ENCODE measurements around the gene TNFRSF12A.

TNFRSF12A gene, protein sequence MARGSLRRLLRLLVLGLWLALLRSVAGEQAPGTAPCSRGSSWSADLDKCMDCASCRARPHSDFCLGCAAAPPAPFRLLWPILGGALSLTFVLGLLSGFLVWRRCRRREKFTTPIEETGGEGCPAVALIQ

DNA sequence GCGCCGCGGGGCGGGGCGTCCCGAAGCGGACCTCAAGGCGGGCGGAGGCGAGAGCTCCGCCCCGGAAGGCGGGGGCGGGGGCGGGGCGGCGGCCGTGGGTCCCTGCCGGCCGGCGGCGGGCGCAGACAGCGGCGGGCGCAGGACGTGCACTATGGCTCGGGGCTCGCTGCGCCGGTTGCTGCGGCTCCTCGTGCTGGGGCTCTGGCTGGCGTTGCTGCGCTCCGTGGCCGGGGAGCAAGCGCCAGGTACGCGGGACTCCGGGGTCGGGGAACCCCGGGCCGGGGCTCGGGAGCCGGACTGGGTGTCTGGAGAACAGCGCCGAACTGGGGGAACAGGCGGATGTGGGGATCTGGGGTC is at the start of gene TNFRSF12A:
Gene TNFRSF12A, plus strand, starts transcription at position 122 of the 357 bp plus-strand sequence. Its CDS starts 30 bp downstream, at position 152.
- peak; percentile 83 for DNase-seq (ENCODE audit: low spot score)

- DNase-seq (ENCODE audit: low spot score), result no peak
Measured at GRCh38 chr16:2970563-2970962, 49.6 kb upstream of the TNFRSF12A start.

GRCh38 chr16:2971134-2971984 is 48.8 kb upstream of the TNFRSF12A start:
- no peak for DNase-seq (ENCODE audit: low spot score)

- DNase-seq (ENCODE audit: low spot score), result no peak
Measured at GRCh38 chr16:2971985-2972784, 48.0 kb upstream of the TNFRSF12A start.

DNA sequence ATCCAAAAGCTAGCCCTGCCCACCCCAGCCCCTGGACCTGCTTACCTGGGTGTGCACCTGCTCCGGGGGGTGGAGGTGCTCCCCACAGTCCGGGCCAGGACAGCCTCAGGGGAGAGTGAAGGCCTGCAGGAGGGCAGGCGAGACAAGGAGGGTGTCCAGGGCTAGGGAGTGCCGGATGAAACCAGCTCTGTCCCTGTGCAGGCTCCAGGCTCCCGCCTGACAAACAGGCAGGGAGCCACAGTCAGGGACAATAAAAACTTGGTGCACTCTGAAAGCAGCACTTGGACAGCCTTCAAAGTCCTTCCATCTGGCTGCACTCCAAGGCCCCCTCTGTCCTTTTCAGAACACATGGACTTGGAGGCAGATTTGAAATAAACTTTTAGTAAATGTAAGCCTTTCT is 47.1 kb upstream of the TNFRSF12A start:
- no peak for DNase-seq (ENCODE audit: low spot score)

- no peak for DNase-seq (ENCODE audit: low spot score)
Measured at GRCh38 chr16:2973605-2974318, 46.4 kb upstream of the TNFRSF12A start.

- no peak for DNase-seq (ENCODE audit: low spot score)
Measured at GRCh38 chr16:2974319-2975056, 45.7 kb upstream of the TNFRSF12A start.

- no peak for DNase-seq (ENCODE audit: low spot score)
Measured at GRCh38 chr16:2975161-2975795, 44.9 kb upstream of the TNFRSF12A start.

DNA sequence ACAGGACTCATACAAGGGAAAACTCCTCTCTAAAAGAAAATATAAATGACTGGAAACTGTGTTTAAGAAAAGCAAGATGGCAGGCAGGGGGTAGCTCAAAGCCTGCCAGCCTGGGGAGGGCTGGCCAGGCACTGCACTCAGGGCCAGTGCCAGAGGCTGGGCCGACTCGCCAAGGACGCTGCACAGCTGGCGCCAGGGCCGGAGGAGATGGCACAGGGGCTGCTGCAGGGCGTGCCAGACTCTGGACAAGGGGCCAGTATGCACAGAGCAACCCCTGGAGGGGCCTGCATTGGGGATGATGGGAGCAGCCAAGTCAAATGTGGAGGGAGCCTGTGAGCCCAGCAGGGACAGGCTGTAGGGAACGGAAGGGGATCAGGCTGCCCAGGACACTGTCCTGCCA is 44.0 kb upstream of the TNFRSF12A start:
- no peak for DNase-seq (ENCODE audit: low spot score)

DNA sequence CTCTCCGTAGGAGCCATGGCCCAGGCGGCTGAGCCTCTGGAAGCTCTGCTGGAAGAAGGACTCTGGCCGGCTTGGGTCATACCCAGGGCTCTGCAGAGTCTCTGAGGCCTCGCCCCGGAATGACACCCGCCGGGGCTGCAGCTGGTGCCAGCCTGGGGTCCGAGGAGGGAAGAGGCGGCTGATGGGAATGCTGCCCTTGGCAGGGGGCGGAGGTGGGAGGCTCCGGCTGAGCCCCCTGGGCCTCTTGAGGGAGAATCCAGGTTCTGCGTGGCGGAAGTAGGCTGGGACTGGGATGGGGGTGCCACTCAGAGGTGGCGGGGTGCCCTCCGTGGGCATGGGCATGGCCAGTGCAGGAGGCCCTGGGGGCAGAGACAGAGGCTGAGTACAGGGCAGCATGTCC is 43.5 kb upstream of the TNFRSF12A start:
- DNase-seq (ENCODE audit: low spot score), result no peak

- DNase-seq (ENCODE audit: low spot score), result no peak
Measured at GRCh38 chr16:2977440-2977839, 42.7 kb upstream of the TNFRSF12A start.

DNA sequence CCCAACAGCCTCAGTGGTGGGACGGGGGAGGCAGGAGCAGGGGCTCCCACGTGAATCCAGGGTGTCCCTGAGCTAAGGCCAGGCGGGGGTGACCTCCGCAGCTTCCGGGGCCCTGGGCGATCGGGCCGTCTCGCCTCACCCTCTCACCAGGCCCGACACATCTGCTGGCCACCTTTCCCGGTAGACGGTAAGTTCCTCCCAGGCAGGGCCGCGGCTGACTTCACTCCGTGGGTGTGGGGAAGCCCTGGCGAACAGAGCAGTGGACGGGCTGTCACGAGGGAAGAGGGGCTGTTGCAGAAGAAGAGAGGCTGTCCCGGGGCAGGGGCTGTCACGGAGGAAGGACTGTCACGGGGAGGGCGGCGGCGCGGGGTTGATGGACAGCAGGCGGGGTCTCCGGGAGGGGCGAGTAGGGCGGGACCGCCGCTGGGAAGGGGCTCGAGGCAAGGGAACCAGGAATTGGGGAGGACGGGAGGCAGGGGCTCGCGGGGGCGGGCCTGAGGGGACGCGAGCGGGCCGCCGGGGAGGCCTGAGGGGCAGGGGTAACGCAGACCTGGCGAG is 40.4 kb upstream of the TNFRSF12A start:
- peak; percentile 31 for DNase-seq (ENCODE audit: low spot score)

DNA sequence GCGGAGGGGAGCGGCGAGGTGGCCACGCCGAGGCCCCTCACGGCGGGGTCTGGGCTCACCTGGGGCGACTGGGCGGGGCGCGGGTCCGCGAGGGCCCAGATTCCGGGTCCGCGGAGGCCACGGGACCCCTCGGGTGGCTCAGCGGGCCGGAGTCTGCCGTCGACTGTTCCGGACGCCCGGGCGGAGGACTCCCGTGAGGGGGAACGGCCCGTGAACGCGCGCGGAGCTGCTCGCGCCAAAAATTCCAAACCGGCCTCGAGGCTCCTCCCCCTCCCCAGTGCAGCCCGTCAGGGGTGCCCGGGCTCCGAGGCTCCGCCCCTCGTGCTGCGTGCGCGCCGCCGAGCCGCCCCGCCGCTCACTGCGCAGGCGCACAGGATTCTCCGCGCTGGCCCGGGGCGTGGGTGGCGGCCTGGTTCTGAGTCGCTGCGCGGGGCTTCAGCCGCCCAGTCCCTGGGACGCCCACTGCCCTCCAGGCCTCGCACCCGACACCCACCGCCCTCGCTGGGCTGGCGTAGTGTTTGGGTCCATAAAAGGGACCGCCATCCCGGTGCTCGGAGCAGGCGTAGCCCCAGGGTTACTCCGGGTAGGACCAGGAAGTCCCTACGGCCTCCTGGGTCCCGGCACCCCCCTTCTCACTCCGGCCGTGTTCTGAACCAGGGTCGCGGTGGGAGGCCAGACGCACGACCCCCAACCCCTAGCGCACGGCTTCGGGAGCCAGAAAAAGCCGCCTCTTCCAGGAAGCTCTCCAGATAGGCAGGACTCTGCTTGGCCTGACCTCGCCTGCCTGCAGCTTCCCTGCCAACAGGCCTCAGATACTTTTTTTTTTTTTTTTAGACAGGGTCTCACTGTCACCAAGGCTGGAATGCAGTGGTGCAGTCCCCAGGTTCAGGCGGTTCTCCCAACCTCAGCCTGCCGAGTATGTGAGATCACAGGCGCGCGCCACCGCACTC is 39.7 kb upstream of the TNFRSF12A start, which contains the start of gene PKMYT1:
Gene PKMYT1, minus strand, starts transcription at position 220 of the 950 bp plus-strand sequence. CDS start 789 bp downstream, outside the sequence.
- DNase-seq (ENCODE audit: low spot score), result peak; percentile 96

GRCh38 chr16:2981177-2981898 is 38.8 kb upstream of the TNFRSF12A start:
- no peak for DNase-seq (ENCODE audit: low spot score)

- no peak for DNase-seq (ENCODE audit: low spot score)
Measured at GRCh38 chr16:2981899-2982250, 38.3 kb upstream of the TNFRSF12A start.

GRCh38 chr16:2982402-2982801 is 37.8 kb upstream of the TNFRSF12A start:
- DNase-seq (ENCODE audit: low spot score), result no peak

DNA sequence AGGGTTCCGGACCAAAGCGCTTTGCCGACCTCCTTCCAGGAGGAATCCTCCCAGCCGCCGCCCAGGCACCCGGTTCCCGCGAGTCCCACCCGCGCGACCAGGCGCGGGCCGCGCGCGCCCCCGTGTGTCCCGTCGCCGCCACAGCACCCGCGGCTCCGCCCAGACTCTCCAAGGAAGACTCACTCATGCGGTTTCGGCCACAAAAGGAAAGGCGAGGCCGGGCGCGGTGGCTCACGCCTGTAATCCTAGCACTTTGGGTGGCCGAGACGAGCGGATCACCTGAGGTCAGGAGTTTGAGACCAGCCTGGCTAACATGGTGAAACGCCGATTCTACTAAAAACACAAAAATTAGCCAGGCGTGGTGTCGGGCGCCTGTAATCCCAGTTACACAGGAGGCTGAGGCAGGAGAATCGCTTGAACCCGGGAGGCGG is 36.4 kb upstream of the TNFRSF12A start:
- DNase-seq (ENCODE audit: low spot score), result peak; percentile 73

DNA sequence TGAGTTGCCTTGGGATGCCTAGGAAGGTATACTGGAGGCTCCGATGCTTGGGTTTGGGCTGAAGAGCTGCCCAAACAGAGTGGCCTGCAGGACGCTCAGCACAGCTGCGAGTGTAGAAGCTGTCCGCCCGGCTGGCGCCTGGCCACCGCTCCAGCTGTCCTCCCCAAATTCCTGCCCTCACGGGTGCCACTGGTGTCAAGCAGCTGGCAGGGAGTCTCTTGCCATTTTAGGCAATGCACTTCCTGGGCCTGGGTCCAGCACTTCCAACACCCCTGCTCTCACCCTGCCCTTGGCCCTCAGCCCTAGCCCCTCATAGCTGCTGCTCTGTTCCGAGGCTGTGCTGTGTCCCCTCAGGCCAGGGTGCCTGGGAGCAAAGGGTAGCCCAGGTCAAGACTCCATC is 34.7 kb upstream of the TNFRSF12A start:
- DNase-seq (ENCODE audit: low spot score), result no peak

DNA sequence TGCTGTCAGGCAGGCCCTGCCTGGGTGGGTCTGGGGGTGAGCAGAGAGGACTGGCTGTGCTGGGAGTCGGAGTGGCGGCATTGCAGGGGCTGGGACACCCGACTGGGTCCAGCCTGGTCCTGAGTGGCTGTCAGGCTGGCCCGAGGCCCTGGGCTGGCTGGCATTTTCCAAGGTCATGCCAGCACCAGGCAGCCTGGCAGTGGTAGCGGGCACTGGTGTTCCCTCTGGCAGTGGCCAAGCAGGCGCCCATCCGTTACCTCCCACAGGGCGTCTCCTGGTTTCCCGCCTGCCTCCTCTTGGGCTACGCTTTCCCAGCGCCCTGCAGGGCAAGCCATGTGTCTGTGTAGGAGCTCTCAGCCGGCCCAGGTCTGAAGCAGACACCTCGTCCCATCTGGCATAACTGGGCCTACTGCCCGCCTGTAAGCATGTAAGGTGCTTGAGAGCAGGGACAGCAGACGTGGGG is 34.2 kb upstream of the TNFRSF12A start:
- no peak for DNase-seq (ENCODE audit: low spot score)

Measured in hematopoietic multipotent progenitor cell treated with erythropoietin and hydrocortisone succinate and interleukin-3 and kit ligand, for 15 days (in vitro differentiated cells).